Hepatic stellate cell (primary cell): Measurements from ENCODE around the gene IFI6.
"Not testable (repeated sequence)": the region's sequence is repeated elsewhere in the genome, so short reads cannot be mapped to it uniquely, and the experiment has no call there.

Experiments used
- DNase-seq: peaks from one replicate; pipeline ENCODE4 v3.0.0; 2011; ENCODE audit warnings: low spot score

The IFI6 gene

DNA sequence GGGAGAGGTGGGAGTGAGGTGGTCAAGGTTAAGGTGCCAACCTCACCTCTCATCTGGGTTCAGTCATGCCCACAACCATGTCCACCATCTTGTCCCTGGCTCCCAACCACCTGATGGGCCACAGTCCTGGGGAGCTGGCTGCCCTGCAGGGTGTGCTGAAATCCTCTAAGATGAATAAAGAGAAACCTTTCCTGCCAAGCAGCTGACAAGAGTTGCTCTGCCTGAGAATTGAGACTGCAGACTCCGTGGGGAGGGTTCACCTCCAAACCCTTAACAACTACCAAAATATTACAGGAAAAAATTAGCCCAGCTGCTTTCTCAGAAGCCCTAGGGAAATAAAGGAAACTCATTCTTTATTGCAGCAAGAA, 21.8 kb downstream of the IFI6 start:
- DNase-seq = no peak

DNA sequence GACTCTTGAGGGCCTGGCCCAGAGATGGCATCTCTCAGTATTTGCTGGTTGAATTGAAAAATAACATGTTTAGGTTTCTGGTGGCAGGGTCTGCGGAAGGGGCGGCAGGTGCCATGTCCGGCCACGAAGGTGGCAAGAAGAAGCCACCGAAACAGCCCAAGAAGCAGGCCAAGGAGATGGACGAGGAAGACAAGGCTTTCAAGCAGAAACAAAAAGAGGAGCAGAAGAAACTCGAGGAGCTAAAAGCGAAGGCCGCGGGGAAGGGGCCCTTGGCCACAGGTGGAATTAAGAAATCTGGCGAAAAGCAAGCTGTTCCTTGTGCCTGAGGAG, 22.7 kb downstream of the IFI6 start:
- no peak for DNase-seq

DNA sequence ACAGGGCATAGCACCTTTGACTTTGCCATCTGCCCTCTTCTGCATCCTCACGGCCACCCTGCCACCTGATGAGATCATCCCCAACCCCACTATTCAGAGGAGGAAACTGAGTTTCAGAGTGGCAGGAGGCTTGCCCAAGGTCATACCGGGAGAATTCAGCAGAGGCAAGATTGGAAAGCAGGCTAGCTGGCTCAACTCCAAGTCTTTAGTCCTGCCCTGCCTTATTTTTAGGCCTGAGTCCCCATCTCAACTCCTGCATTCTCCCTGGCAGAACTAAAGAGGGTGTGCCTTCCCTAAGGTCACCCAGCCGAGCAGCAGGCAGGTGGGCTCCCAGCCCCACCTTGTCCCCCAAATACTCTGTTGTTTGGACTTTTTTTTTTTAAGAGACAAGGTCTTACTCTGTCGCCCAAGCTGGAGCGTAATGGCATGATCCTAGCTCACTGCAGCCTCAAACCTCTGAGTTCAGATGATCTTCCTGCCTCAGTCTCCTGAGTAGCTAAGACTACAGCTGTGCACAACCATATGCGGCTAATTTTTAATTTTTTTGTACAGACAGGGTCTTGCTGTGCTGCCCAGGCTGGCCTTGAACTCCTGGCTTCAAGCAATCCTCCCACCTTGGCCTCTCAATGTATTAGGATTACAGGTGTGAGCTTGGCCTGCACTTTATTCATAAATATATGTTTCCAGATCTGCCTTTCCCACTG, 23.2 kb downstream of the IFI6 start:
- no peak for DNase-seq

DNA sequence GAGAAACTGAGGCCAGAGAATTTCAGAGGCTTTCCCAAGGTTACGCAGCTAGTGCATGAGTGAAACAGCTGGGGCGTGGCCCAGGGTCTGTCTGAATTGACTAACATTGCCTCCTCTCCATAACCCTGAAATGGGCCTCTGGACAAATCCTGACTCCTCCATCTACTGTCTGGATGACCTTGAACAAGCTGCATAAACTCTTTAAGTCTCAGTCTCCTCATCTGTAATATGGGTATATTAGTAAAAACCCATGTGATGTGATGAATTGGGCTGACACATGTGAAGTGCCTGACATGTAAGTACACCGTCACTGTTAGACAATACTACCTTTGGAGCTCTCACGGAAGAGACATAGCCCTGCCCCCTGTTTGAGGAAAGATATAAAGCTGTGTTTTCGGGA, 24.7 kb downstream of the IFI6 start:
- no peak for DNase-seq

DNA sequence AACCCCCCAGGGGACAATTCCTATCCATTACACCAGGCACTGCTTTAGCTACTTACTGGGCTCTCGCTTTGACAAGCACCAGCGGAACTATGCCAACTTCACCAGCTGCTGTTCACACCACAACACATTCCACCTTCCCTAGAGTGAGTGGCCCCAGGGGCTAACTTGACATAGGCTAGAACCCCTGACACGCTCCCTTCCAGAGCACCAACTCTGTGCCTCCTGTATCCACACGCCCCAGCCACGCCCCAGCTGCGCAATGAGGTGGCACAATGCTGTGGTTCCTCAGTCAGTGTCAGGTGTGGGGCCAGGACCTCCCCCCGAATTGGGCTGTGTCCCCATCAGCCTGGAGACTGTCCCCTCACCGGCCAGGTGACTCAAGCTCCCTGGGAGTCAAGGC, 25.3 kb downstream of the IFI6 start:
- DNase-seq = no peak

DNA sequence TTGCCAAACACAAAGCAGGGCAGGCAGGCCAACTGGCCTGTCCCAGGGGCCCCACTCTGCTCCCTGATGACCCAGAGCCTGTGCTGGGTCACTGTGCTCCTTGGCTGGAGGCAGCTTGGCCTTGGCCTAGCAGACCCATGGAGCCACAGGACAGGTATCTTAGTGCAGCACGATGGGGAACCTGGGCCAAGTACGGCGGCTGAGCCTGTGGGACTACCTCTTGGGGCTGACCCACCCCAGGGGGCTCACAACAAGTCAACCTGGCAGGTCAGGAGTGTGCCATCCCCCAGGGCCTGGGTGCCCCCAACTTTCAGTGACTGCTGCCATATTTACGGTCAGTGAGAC, 26.9 kb downstream of the IFI6 start:
- no peak for DNase-seq

DNA sequence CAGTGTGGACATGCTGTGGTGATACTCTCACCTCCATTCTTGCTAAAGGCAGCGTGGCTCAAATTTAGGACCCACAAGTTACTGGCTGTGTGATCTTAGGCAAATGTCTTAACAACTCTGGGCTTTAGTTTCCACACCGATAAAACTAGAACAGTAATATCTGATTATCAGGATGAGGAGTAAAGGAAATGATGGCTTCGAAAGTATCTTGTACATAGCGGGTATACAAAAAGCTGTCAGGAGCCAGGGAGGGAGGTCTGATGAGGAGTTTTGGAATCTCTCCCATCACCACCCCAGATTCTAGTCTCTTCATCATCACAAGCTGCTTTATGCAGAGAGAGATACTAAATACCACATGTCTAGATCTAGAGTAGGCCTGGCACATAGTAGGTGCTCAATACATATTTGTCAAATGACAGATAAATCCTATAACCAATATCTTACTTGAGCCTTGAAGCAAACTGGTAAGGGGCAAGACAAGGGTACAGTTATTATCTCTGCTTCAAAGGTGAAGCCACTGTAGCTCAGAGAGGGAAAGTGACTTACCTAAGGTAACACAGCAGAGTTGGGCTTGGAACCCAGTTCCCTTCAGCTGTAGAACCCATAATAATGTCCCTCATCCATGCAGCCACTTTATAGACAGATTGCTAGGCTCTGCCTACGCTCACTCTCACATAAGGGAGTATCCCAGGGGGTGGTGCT, 27.5 kb downstream of the IFI6 start:
- no peak for DNase-seq

DNA sequence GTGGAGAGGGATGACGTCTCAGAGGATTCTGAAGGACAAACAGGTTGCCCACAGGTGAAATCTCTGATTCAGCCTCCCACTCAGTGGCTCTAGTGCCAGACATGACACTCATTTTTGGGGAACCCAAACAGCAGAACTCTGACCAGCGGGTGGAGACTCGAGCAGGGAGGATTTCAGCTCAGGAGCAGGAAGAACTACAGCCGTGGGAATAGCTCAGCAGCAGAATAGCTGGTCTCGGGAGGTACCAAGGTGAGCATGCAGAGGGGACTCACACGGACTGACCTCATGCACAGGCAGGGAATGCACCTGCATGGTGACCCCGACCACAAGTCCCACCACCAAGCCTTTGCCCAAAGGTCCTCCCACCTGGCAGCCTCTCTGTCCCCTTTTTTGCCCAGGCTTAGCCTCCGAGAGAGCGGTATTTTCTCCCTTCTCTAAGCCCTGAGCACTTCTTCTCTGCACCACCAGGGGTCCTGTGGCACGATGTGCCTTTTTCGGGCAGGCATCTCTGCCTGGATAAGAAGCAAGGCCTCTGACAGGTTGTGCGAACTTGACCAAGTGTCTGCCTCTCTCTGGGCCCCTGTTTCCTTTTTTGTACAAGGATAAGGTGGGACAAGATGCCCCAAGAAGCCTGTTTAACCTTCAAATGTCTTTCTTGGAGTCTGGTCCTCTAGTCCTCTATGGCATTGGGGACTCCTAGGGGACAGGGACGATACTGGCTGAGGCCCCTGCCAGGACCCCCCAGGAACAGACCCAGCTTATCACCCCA, 28.2 kb downstream of the IFI6 start:
- peak; percentile 70 for DNase-seq

DNA sequence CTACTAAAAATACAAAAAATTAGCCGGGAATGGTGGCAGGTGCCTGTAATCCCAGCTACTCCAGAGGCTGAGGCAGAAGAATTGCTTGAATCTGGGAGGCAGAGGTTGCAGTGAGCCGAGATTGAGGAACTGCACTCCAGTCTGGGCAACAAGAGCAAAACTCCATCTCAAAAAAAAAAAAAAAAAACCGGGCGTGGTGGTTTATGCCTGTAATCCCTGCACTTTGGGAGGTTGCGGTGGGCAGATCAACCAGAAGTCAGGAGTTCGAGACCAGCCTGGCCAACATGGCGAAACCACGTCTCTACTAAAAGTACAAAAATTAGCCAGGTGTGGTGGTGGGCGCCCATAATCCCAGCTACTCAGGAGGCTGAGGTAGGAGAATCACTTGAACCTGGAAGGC, 31.5 kb downstream of the IFI6 start:
- not testable (repeated sequence) for DNase-seq

DNA sequence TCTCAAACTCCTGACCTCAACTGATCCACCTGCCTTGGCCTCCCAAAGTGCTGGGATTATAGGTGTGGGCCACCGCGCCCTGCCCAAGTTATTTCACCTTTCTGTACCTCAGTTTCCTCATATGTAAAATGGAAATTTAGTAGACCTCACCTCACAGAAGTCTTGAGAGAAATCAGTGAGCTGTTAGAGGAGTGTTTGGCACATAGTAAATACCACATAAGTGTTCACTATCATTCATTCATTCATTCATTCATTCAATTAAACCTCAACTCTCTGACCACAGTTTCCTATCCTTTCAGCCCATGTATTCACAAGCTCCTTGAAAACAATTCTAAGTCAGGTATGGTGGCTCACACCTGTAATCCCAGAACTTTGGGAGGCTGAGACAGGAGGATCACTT, 33.2 kb downstream of the IFI6 start:
- DNase-seq = no peak

DNA sequence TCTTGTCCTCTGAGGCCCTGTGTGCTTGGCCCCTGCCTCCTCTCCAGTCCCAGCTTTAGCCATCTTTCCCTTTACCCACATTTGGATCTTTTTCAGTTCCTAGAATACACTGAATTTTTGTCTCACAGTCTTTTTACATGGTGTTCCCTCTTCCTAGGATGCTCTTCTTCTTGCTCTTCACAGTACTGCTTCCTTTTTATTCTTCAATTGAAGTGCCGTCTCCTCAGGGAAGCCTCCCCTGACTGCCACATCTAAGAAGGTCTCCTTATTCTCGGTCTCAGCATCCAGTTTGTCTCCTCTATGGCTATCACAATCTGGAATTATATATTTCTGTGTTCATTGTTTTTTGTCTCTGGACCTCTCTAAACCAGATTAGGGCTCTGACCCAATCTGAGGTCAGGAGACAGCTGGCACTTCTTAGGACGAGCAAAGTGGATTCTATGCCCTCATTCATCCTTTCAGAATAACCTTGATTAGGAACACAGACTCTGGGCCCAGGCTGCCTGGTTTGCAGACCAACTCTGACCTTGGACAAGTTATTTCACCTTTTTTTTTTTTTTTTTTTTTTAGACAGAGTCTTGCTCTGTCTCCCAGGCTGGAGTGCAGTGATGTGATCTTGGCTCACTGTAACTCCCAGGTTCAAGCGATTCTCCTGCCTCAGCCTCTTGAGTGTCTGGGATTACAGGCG, 33.8 kb downstream of the IFI6 start:
- no peak for DNase-seq

DNA sequence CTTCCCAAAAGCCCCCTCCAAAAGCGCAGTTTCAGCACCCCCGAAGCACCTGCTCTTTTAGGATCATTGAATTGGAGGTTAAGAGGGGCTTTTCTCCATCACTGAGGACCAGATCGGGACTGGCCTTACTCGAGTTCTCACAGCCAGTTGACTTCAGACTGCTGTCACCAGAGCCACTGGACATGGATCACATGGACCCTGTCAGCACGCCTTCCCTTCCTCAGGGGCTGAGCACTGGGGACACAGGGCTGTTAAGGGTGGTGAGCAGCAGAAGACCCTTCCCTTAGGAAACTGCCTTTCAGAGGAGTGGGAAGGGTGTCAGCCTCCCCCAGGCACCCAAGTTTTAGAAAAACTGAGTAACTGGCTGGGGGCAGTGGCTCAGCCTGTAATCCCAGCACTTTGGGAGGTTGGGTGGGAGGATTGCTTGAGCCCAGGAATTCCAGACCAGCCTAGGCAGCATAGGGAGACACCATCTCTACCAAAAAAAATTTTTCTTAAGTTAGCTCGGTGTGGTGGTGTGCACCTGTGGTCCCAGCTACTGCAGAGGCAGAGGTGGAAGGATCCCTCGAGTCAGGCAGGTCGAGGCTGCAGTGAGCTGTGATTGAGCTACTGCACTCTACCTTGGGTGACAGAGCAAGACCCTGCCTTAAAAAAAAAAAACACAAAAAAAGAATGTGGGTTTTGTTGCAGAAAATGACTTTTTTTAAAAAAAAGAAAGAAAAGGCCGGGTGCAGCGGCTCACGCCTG, 36.4 kb downstream of the IFI6 start:
- no peak for DNase-seq

DNA sequence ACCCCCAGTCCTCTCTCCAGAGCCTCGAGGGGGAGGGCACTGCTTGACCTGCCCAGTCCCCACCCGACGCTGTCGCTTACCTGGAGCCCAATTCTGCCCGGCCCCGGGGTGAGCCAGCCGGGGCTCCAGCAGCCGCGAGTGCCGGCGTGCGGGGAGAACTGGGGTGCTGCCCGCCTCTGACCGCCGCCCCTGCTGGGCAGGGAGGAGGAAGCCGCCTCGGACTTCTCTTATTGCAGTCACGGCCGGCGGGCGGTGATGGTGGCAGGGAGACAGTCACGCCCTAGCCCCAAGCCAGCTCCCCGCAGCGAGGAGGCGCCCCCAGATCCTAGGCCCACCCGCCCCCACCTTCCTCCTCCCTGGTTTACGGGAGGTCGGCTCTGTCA, 37.0 kb downstream of the IFI6 start, which contains the start of gene FGR:
Gene FGR, minus strand, starts transcription at position 201 of the 383 bp plus-strand sequence. CDS start 11,269 bp downstream, outside the sequence.
- no peak for DNase-seq

DNA sequence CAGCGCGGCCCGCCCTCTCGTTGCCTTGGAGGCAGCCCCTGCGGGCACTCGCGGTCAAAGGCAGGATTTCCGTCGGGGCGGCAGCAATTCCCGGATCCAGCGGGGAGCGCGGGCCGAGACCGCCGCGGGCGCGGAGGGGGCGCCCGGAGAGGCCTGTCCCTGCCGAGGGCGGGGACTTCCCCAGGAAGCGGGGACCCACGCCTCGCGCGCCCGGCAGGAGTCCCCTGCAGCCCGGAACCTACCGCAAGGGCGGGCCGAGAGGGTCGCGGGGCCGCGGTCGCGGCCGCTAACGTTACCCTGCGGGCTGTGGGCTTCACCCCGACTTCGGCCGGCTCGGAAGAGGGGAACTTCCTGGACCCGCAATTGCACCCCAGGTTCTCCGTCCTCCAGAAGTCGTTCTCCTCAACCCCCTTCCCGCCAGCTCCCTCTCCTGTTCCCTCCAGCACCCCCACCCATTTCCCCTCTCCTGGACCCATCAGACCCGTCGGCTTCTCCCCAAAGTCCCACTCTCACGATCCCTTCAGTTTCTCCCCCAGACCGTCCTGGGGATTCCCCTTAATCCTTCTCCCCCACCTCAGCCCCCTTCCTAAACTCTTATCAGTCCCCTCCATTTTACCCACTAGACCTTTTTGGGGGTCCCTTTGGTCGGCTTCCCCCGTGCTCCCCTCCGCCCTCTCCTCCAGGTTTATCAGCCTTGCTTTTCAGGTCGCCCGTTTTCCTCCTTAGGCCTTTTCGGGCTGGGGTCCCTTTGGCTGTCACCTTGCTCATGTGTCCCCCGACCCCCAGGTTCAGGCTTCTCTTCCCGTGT, 37.6 kb downstream of the IFI6 start:
- DNase-seq = no peak

DNA sequence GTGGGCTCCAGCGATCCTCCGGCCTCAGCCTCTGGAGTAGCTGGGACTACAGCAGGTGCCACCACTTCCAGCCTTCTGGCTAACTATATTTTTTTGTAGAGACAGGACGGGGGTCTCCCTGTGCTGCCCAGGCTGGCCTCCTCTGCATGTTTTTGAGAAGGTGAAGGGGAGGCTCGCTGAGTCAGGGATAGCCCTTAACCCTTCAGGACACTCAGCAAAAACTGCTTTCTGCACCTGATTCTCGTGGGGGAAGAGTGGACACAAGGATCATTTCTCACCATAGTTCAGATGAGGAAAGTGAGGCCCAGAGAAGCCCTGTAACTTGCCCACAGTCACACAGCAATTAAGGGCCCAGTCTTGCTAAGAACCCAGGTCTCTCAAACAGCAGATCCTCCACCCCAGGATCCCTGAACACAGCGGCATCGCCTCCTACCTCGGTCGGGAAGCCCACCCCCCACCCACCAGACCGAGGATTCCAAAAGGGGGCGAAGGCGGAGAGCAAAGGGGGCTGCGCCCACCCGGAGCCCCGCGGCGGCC, 38.3 kb downstream of the IFI6 start:
- no peak for DNase-seq

DNA sequence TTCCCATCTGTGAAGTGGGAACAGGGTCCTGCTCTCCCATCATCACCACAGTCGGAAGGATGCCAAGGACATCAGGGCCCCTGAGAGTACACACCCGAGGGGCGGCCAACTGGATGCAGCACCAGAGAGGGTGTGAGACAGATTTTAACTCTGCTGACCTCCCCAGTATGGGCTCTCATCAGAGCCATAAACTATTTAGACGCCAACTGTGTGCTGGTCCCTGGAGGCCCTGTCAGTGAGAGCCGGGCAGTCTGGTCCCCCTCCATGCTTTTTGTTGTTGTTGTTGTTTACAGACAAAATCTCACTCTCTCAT, 38.7 kb downstream of the IFI6 start:
- no peak for DNase-seq

DNA sequence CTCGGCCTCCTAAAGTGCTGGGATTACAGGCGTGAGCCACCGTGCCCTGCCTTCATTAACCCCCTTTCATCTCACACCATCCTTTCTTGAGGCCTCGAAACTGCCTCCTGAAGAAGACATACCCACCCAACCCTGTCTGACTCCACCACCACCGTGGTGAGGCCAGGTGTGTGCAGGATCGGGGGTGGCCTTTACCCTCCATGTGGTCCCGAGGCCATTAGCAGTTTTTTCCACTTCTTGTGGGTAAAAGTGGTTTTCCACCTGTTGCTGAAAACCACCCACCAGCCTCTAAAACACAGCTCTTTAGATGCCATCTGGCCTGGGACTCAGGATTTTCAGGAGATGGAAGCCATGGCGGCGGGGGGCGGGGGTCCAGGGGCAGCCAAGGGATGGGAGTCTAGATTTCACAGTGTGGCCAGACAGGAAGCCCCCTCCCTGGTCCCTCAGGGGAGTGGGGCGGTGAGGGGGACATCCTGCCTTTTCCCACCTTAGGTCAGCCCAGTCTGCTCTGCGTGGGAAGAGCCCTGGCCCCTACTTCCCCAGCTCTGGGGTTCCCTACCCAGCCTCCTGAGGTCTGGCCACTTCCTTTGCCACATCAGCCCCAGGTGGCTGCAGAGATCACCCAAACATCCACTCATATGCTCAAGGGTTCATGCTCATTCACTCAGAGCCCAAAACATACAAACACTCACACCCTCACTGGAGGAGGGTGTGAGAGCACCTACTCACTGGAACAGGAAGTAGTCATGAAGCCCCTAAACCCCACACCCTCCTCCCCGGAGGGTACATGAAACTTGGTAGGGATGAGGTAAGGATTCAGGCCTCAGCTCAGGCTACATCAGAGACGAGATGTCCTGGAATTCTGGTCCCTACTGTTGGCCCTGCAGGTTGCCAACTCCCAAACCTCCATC, 39.4 kb downstream of the IFI6 start:
- no peak for DNase-seq

DNA sequence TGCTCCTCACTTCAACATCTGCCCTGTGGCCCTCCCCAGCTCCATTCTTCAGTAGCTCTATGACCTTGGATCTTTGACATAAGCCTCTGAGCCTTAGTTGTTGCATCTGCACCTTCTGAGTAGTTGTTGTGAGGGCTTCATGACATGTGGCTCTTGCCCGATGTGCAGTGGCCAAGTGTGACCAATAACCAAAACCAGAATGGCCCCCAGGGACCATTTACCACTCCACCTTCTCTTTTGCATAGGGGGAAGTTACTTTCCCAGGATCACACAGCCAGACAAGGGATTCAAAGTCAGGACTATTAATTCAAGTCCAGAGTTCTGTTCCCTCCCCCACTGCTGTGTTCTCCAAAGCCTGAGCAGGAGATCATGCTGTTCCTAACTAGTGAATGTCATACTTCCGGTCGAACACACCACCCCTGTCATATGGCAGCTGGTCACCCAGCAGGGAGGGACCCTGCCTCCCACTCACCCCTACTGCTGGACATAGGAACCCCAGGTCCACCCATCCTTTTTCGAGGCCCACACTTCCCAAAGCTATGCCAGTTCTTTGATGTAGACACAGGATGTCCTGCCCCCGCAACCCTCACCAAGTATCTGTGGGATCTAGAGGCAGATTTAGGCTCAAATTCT, 41.0 kb downstream of the IFI6 start:
- no peak for DNase-seq

DNA sequence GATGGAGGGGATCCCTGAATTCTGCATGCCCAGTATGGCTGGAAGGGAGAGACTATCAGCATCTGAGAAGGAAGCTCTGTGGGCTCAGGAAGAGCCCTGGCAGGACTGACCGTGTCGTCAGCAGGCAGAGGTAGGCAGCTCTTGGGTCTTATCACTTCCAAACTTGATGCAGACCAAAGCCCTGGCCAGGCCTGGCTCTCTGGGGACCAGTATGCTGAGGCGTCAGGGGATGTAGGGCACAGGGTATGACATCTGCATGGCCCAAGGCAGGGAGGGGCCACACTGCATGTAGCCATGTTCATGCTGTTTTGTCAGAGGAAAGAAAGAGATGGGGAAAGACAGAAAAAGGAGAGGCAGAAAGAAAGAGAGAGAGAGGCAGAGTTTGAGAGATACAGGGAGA, 43.3 kb downstream of the IFI6 start:
- no peak for DNase-seq

DNA sequence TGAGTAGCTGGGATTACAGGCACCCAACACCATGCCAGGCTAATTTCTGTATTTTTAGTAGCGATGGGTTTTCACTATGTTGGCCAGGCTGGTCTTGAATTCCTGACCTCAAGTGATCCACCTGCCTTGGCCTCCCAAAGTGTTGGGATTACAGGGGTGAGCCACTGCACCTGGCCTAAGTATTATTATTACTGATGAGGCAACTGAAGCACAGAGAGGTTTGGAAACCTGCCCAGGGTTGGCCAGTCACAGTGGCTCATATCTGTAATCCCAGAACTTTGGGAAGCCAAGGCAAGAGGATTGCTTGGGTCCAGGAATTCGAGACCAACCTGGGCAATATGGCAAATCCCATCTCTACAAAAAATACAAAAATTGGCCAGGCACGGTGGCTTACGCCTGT, 44.3 kb downstream of the IFI6 start:
- not testable (repeated sequence) for DNase-seq
